GM12864 (cell line): ENCODE data around the gene SPINT4.
"Not testable (repeated sequence)": the region's sequence is repeated elsewhere in the genome, so short reads cannot be mapped to it uniquely, and the experiment has no call there.

Experiments used
- DNase-seq: peaks from one replicate; pipeline ENCODE4 v3.0.0-alpha.2; 2011; ENCODE audit warnings: low read depth
- H3K4me3 ChIP-seq: 2 replicates; pipeline ENCODE4 v1.5.1; 2011; ENCODE audit warnings: mild to moderate bottlenecking, low read depth, low read length, control low read depth
- TF ChIP-seq, protein P1 (sequence below): IDR thresholded peaks from 2 replicates; pipeline ENCODE4 v1.5.1; 2011; ENCODE audit warnings: low read depth, mild to moderate bottlenecking, moderate library complexity, low read length, control low read depth, inconsistent platforms; ENCODE audit errors: missing control alignments

SPINT4 gene

DNA sequence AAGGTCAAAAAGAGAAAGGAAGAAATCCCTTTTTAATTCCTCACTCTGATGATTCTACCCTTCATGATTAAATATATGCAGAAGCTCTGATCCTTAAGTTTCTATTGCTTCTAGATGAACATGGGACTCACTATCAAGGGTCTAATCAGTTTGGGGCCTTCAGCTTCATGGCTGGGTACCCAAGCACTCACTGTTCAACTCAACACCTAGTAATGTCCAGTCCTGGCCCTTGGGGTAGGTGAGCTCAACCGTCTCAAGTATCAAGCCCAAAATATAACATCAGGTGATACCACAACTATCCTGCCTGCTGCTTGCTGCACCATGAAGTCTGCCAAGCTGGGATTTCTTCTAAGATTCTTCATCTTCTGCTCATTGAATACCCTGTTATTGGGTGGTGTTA, at the start of gene SPINT4:
Gene SPINT4, plus strand, starts transcription at position 301 of the 400 bp plus-strand sequence. Its CDS starts 21 bp downstream, at position 322.
- TF ChIP-seq, protein P1, sequence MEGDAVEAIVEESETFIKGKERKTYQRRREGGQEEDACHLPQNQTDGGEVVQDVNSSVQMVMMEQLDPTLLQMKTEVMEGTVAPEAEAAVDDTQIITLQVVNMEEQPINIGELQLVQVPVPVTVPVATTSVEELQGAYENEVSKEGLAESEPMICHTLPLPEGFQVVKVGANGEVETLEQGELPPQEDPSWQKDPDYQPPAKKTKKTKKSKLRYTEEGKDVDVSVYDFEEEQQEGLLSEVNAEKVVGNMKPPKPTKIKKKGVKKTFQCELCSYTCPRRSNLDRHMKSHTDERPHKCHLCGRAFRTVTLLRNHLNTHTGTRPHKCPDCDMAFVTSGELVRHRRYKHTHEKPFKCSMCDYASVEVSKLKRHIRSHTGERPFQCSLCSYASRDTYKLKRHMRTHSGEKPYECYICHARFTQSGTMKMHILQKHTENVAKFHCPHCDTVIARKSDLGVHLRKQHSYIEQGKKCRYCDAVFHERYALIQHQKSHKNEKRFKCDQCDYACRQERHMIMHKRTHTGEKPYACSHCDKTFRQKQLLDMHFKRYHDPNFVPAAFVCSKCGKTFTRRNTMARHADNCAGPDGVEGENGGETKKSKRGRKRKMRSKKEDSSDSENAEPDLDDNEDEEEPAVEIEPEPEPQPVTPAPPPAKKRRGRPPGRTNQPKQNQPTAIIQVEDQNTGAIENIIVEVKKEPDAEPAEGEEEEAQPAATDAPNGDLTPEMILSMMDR, result no peak
- no peak within 1 kb of the TSS for H3K4me3 ChIP-seq
- DNase-seq, result no peak

DNA sequence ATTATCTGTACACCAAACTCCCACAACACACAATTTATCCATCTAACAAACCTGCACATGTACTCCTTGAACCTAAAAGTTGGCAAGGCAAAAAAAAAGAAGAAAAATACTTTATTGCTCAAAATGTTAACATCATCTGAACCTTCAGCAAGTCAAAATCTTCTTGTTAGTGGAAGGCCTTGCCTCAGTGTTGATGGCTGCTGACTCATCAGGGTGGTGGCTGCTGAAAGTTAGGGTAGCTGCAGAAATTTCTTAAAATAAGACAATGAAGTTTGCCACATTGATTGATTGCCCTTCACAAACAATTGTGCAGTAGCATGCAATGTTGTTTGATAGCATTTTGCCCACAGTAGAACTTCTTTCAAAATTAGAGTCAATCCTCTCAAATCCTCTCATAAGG, 49.4 kb upstream of the SPINT4 start:
- H3K4me3 ChIP-seq, result no peak overlapping the region
- no peak for DNase-seq
- TF ChIP-seq, protein P1, result no peak

DNA sequence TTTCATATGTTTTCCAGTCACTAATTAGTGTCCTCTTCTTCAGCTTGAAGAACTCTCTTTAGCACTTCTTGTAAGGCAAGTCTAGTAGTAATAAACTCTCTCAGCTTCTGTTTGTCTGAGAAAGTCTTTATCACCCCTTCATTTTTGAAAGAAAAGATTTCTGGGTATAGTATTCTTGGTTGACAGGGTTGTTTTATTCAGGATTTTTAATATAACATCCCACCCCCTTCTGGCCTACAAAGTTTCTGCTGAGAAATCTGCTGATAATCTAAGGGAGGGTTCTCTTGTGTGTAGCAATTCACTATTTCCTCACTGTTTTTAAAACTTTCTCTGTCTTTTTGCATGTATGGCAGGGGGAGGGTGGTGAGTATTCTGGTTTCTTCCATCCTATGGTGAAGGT, 42.5 kb upstream of the SPINT4 start:
- TF ChIP-seq, protein P1, result no peak
- no peak overlapping the region for H3K4me3 ChIP-seq
- DNase-seq, result no peak

DNA sequence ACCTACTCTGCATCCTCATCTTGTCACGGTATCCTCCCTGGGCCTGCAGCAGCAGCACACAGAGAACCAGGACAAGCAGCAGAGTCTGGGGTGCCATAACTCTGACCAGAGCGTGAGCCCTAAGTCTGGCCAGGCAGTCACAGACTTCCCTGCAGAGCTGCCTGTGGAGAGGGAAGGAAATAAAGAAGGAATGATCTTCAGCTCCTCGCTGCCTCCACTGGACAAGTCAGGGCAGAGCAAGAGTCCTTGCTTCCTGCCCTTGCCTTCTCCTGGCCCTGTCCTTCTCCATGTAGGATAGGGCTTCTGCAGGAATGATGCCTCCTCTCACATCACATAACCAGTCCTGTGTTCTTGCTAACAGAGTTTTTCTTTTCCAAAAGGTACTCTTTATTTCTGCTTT, 36.3 kb upstream of the SPINT4 start:
- H3K4me3 ChIP-seq, result no peak overlapping the region
- no peak for DNase-seq
- TF ChIP-seq, protein P1, result peak; percentile 2

DNA sequence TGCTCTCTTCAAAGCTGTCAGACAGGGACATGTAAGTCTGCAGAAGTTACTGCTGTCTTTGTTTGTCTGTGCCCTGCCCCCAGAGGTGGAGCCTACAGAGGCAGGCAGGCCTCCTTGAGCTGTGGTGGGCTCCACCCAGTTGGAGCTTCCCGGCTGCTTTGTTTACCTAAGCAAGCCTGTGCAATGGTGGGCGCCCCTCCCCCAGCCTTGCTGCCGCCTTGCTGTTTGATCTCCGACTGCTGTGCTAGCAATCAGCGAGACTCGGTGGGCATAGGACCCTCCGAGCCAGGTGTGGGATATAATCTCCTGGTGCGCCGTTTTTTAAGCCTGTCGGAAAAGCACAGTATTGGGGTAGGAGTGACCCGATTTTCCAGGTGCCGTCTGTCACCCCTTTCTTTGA, 28.8 kb upstream of the SPINT4 start:
- H3K4me3 ChIP-seq, DNase-seq: not testable (repeated sequence)

DNA sequence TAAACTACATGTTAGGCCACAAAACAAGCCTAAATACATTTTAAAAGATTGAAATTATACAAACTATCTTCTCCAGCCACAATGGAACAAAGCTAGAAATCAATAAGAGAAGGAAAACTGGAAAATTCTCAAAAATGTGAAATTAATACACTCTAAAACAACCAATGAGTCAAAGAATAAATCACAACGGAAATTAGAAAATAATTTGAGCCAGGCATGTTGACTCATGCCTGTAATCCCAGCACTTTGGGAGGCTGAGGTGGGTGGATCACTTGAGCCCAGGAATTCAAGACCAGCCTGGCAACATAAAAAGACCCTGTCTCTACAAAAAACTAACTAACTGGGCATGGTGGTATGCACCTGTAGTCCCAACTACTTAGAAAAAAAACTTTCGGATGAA, 26.7 kb upstream of the SPINT4 start:
- no peak for DNase-seq
- H3K4me3 ChIP-seq, result no peak overlapping the region
- TF ChIP-seq, protein P1, result no peak

DNA sequence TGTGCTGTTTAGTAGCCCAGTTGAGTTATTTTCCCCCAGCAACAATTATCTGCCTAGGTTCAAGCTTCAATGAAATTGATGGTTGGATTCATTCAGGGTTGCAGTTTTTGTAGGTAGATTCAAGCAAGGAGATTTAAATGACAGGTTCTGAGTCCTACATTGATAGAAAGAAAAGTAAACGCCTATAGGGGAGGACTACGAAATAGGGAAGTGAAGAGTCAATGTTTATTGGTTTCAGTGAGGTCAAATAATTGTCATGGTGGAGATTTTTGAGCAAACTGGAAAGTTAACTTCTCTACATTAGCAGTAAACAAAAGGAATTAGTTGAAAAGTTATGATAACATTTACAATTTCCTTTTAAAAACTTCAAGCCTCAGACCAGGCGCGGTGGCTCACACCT, 21.0 kb upstream of the SPINT4 start:
- no peak overlapping the region for H3K4me3 ChIP-seq
- TF ChIP-seq, protein P1, result no peak
- DNase-seq, result peak; percentile 12

DNA sequence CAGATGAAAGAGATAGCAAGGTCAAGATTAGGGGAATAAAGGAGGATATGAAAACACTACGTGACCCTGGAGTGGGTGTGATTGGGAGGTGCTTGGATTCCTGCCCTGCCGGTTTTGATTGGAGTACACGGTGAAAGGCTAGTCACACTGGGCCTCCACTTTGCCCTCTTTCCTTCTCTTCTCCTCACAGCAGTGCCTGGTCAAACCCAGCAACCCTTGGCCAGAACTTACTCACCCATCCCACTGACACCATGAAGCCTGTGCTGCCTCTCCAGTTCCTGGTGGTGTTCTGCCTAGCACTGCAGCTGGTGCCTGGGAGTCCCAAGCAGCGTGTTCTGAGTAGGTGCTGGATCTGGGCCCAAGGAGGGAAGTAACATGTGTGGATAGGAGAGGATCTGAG, 20.3 kb upstream of the SPINT4 start, which contains the start of gene WFDC13:
Gene WFDC13, plus strand, starts transcription at position 166 of the 400 bp plus-strand sequence. Its CDS starts 86 bp downstream, at position 252.
- DNase-seq, result no peak
- no peak within 1 kb of the TSS for H3K4me3 ChIP-seq
- TF ChIP-seq, protein P1, result no peak
